ENCODE measurements around the gene CASTOR1.
A peak's percentile ranks its signal among the peaks of the same experiment; 100 is the strongest.

CASTOR1 gene

DNA sequence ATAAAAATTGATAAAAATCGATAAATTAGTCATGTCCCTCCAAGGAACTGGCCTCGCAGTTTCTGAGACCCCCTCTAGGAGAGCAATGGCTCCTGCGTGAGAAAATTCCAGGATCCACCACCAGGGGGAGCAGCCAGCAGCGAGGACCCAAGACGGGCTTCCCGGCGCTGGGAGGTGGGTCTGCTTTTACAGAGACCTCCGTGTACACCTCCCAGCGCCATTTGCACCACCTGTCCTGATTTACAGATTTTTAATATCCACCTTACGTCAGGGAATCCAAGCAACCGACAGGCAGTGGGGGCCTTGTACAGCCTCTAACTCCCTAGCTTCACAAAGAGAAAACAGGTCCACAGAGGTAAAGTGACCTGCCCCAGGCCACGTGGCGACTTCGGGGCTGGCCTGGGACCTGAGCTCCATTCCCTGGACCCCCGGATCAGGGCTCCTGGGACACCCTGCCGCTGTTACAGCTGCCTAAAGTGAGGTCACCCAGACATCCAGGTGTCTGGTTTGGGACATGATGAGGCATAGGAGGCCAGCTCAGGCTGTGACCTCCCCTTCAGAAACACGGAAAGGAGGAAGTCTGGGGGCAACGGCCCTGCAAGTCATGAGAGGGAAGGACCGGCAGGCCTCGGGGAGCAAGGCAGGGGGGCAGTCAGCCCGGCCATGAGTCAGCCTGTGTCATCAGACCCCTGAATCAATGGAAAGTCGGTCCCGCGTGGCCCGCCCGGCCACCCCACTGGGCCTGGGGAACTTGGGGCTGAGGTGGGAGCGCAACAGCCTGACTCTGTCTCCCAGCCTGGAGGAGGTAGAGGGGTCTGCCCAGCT lies 26.2 kb downstream of the CASTOR1 start:
- TF ChIP-seq, protein P1, sequence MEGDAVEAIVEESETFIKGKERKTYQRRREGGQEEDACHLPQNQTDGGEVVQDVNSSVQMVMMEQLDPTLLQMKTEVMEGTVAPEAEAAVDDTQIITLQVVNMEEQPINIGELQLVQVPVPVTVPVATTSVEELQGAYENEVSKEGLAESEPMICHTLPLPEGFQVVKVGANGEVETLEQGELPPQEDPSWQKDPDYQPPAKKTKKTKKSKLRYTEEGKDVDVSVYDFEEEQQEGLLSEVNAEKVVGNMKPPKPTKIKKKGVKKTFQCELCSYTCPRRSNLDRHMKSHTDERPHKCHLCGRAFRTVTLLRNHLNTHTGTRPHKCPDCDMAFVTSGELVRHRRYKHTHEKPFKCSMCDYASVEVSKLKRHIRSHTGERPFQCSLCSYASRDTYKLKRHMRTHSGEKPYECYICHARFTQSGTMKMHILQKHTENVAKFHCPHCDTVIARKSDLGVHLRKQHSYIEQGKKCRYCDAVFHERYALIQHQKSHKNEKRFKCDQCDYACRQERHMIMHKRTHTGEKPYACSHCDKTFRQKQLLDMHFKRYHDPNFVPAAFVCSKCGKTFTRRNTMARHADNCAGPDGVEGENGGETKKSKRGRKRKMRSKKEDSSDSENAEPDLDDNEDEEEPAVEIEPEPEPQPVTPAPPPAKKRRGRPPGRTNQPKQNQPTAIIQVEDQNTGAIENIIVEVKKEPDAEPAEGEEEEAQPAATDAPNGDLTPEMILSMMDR (IDR thresholded peaks at IDR 0.05): peak; percentile 95

- TF ChIP-seq, protein P1 (IDR thresholded peaks at IDR 0.05): no peak
Measured at GRCh38 chr22:30262112-30262511, 27.2 kb downstream of the CASTOR1 start.

GRCh38 chr22:30261134-30261533 lies 28.2 kb downstream of the CASTOR1 start:
- TF ChIP-seq, protein P1 (IDR thresholded peaks at IDR 0.05): no peak

DNA sequence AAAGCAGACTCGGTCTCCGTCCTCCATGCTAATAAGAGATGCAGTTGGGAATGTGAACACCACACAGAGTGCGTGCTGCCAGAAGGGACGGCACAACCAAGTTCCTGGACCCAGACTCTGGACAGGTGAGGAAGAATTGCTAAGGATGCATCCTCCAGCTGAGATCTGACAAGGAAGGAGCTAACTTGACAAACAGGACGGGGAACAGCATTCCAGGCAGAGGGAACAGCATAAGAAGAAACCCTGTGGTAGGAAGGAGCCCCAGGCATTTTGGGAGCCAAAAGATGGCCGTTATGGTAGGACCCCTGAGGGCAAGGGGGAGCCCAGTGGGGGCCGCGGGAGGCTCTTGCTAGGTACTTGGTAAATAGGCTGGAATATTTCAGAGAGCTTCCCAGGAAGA lies 28.6 kb downstream of the CASTOR1 start:
- TF ChIP-seq, protein P1 (IDR thresholded peaks at IDR 0.05): no peak

GRCh38 chr22:30260276-30260675 lies 29.0 kb downstream of the CASTOR1 start:
- TF ChIP-seq, protein P1 (IDR thresholded peaks at IDR 0.05): no peak

DNA sequence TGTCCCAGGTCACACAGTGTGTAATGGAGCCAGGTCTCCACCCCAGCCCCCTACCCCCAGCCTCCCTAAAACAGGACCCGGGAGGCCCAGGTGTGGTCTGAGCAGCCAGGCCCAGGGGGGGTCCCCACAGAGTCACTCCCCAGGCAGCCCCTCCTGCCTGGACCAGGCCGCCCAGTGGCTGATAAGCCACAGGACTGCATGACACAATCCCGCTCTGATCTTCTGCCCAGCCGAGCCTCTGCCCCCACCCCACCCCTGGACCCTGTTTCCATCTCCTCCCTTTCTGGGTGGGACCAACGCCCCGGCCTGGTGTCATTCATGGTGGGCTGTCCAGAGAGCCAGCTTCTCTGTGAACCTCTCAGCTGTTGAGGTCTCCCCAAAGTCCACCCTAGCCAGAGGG lies 35.0 kb downstream of the CASTOR1 start:
- TF ChIP-seq, protein P1 (IDR thresholded peaks at IDR 0.05): no peak

GRCh38 chr22:30253205-30253852 lies 36.0 kb downstream of the CASTOR1 start:
- TF ChIP-seq, protein P1 (IDR thresholded peaks at IDR 0.05): no peak

Measured in LNCAP (cell line).